ENCODE results near the gene AS3MT. TPM values are rescaled to one million over a fixed set of nuclear protein-coding genes. Genes with fewer than 3 reads are reported as not detected.

AS3MT gene
- total and polyA plus RNA-seq, 2 of the 8 experiments (the other 6 are each of a cell fraction or from before 2014, with no cell fraction given): 5.8 to 10.3 TPM

DNA sequence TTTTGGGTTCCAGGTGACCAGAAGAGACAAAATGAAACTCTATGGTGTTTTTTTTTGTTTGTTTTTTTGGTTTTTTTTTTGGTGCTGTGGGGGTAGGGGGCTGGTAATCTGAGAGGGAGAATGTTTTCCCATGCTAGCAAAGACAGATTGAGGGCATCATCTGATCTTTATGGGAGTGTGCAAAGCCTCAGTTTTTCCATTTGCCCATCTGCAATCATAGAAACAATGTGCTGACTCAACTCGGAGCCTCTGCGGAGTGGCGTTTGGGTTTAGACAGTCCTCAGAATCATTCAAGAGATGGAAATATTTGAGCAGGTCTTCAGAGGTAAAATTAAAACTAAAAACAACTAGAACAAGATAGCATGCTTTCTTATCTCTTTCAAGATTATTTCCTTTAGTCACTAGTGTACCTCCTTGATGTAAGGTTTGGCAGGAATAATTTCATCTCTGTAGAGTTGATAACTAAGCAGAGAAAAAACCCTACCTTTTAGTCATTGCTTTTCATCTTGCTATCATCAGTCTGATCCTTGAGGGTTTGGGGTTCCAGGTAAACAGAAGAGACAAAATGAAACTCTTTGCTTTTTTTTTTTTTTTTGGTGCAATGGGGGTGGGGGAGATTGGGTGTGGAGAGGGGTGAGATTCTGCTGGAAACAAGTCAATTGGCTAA lies 66.8 kb downstream of the AS3MT start:
- H2BK5ac ChIP-seq (ENCODE audit: low read depth, low read length): no peak overlapping the region
- H3K36me3 ChIP-seq (ENCODE audit: control insufficient read depth in 2 of 4, insufficient read depth in 4 of 4, low read length in 3 of 4): no peaks in the 10 kb centered on the region
- H2BK12ac ChIP-seq (ENCODE audit: low read depth, low read length): no peak overlapping the region
- H3K27me3 ChIP-seq (replicated peaks in 1 of 4; ENCODE audit: control insufficient read depth in 3 of 4, extremely low read depth in 1 of 4, insufficient read depth in 3 of 4, low read length in 3 of 4): no peaks in the 10 kb centered on the region
- no peaks in the 10 kb centered on the region for H3K4me1 ChIP-seq (replicated peaks in 1 of 4; ENCODE audit: control insufficient read depth in 3 of 4, insufficient read depth in 4 of 4, low read length in 3 of 4)
- no peak overlapping the region for H4K8ac ChIP-seq (ENCODE audit: extremely low read depth, insufficient read depth, low read length)
- H3K14ac ChIP-seq (ENCODE audit: insufficient read length): no peak overlapping the region
- peaks cover 2% of the 10 kb centered on the region; the same call in 1 of the 2 replicates for H3K79me1 ChIP-seq (ENCODE audit: low read depth, low read length)
- no peak overlapping the region for H2BK20ac ChIP-seq (ENCODE audit: low read length)
- H3K4me2 ChIP-seq (ENCODE audit: insufficient read depth in 1 of 2, low read depth in 2 of 2, low read length in 2 of 2): no peak overlapping the region
- DNase-seq (ENCODE audit: low read depth in 1 of 2, low spot score in 2 of 2) (no peak), FAIRE-seq (no peak)
- H4K91ac ChIP-seq (replicated peaks; ENCODE audit: insufficient read length, low read length): no peak overlapping the region
- H3K9me3 ChIP-seq (ENCODE audit: insufficient read depth in 2 of 2, low read depth in 1 of 2, low read length in 1 of 2): no peaks in the 10 kb centered on the region
- no peak overlapping the region for H3K4ac ChIP-seq (replicated peaks; ENCODE audit: insufficient read length, low read depth, low read length)
- no peak overlapping the region for H2BK15ac ChIP-seq (ENCODE audit: low read length)
- H2AFZ ChIP-seq (ENCODE audit: low read length): no peak overlapping the region
- H3K79me2 ChIP-seq (ENCODE audit: control insufficient read depth in 1 of 2, insufficient read depth in 2 of 2, low read length in 2 of 2): peaks cover 0 to 5% of the 10 kb centered on the region in 2 experiments; a peak in 1 of 4 replicates
- H2BK120ac ChIP-seq (replicated peaks; ENCODE audit: low read depth, low read length): no peak overlapping the region
- no peak overlapping the region for H3K18ac ChIP-seq (ENCODE audit: extremely low read depth, low read length)
- no peak overlapping the region for H3K9ac ChIP-seq (replicated peaks in 1 of 4; ENCODE audit: extremely low read depth in 1 of 4, low read depth in 3 of 4, low read length in 3 of 4)
- WGBS, 2 experiments (ENCODE audit: extremely low coverage in 1 of 2, insufficient coverage in 1 of 2, insufficient read length in 1 of 2, insufficient replicate concordance in 2 of 2, low coverage in 1 of 2, low lambda C conversion rate in 2 of 2, missing lambda C conversion rate in 1 of 2): 100% methylated on average over 3 of the region's 3 CpGs; no CpG with 5 or more reads in 1 of the 2 experiments
- POLR2A ChIA-PET (ENCODE audit: partially characterized antibody): no interaction called here
- H2AK5ac ChIP-seq (ENCODE audit: low read depth, low read length): no peak overlapping the region
- H3K27ac ChIP-seq (ENCODE audit: low read depth, low read length): no peak overlapping the region
- H3K23me2 ChIP-seq (ENCODE audit: low read depth, low read length): no peaks in the 10 kb centered on the region
- H3K56ac ChIP-seq (replicated peaks; ENCODE audit: insufficient read length, low read depth, low read length): no peak overlapping the region
- CTCF ChIA-PET (ENCODE audit: partially characterized antibody): interaction anchor here (0.6 kb wide), 1 partner anchor 88 kb away, joined by 3 read pairs; no protein-coding TSS in a partner anchor
- no peak overlapping the region for H3K23ac ChIP-seq (ENCODE audit: insufficient read length)
- H3K4me3 ChIP-seq (ENCODE audit: extremely low read depth in 1 of 4, insufficient read depth in 2 of 4, low read depth in 3 of 4, low read length in 4 of 4): no peak overlapping the region
- no peaks in the 10 kb centered on the region for H4K20me1 ChIP-seq (replicated peaks in 1 of 2; ENCODE audit: control insufficient read depth in 1 of 2, insufficient read depth in 2 of 2, low read length in 2 of 2)
- H4K5ac ChIP-seq (ENCODE audit: insufficient read length, low read depth, low read length): no peak overlapping the region
- TF ChIP-seq HDAC2 (IDR thresholded peaks at IDR 0.05; ENCODE audit: borderline replicate concordance in 1 of 2, low read depth in 2 of 2, low read length in 2 of 2) (no peak), TAF1 (IDR thresholded peaks at IDR 0.05; ENCODE audit: low read depth, low read length) (no peak), NANOG (IDR thresholded peaks at IDR 0.05; ENCODE audit: insufficient read depth, low read depth, low read length, poor library complexity, severe bottlenecking) (no peak), TEAD4 (IDR thresholded peaks at IDR 0.05; ENCODE audit: low read depth, low read length) (no peak), SUZ12 (IDR thresholded peaks at IDR 0.05; ENCODE audit: low read length) (no peak), BCL11A (IDR thresholded peaks at IDR 0.05; ENCODE audit: low read depth in 2 of 2, low read length in 2 of 2) (no peak), MAX (IDR thresholded peaks at IDR 0.05) (no peak), SIX5 (IDR thresholded peaks at IDR 0.05; ENCODE audit: low read depth, low read length) (no peak), MAFK (IDR thresholded peaks at IDR 0.05; ENCODE audit: low read depth, low read length) (no peak), NRF1 (IDR thresholded peaks at IDR 0.05; ENCODE audit: low read depth, low read length) (no peak)

Measured in H1 (cell line).